HG02981 (cell line): ENCODE measurements around the gene IFI27L1.
A peak's percentile ranks its signal among the peaks of the same experiment; 100 is the strongest.

ENCODE experiments used
- ATAC-seq: cut with Tn5 transposase; IDR thresholded peaks from one replicate; pipeline ENCODE4 v1.9.1; 2021; ENCODE audit warnings: mild to moderate bottlenecking, moderate library complexity; ENCODE audit not compliant: unreplicated experiment

Gene IFI27L1

DNA sequence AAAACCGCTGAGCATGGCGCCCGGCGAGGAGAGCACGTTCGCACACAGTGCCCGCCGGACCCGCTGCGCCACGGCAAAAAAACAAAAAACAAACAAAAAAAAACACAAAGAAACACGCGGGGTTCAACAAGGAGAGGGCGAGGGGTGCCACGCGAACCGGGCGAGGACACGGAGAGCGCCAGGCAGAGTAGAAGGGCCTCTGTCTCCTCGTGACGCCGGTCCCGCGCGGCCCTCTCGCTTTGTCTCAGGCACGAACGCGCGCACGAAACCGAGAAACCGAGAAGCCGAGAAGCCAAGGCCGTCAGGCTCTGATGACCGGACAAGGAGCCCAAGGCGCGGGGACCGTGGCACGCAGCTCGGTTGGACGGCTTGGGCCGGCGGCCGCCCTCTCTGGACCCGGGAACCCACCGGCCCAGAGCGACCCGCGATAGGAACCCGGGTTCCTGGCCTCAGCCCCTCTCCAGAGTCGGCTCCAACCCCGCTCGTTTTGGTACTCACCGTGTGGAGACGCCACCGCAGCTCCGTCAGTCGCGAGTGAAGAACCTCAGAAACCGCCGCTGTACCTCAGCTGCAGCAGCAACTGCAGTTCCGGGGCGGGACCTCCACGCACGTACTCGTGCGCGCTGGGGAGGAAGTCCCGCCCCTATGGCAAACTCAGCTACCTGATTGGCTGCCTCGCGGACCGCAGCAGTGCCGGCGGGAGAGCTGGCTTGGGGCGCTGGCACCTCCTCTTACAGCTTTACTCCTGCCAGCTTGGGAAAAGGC lies at the start of gene IFI27L1, which contains the start of gene DDX24:
TSS of gene IFI27L1 (plus strand) at position 690 of the 765 bp plus-strand sequence. CDS start 15,628 bp downstream, outside the sequence.
TSS of gene DDX24 (minus strand) at position 582 of the 765 bp plus-strand sequence. CDS start 1,460 bp downstream, outside the sequence.
- peak; percentile 97 for ATAC-seq

GRCh38 chr14:94031883-94032279 lies 49.2 kb upstream of the IFI27L1 start:
- ATAC-seq = no peak

- ATAC-seq = no peak
Measured at GRCh38 chr14:94034886-94035285, 46.2 kb upstream of the IFI27L1 start.

DNA sequence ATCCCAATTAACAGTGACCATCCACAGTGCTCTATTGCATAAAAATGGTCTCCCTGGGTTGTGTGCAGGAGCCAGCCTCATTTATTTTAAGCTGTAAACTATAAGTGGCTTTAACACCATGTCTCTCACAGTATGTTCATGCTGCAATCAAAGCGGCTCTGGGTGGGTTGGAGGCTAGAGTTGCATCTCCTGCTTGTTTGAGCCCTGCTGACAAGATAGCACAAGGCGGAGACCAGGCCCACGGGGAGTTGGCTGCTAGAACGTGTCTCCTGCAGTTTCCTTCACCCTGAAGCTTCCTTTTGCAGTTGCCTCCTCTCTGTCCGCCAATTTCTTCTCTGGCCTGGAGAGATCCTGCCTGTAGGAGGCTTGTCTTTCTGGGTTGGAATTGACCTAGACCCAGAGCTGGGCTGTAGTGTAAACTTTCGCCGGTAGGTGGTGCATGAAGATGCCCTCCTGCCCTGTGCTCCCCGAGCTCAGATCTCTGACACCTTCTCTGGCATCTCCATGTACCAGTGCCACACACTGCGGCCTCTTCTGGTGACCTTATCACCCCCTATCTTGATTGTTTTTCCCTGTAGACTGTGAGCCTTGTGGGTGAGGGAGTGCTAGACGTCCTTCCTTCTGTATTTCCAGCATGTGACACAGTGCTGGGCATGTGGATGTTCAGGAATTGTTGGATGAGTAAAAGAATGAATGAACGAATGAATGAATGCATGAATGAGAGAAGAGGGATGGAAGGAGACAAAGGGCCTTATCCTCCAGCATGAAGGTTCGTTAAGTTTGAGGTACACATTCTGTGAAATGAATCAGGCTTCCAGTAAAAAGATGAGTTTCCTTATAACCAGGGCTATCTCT lies 44.6 kb upstream of the IFI27L1 start:
- peak; percentile 88 for ATAC-seq

DNA sequence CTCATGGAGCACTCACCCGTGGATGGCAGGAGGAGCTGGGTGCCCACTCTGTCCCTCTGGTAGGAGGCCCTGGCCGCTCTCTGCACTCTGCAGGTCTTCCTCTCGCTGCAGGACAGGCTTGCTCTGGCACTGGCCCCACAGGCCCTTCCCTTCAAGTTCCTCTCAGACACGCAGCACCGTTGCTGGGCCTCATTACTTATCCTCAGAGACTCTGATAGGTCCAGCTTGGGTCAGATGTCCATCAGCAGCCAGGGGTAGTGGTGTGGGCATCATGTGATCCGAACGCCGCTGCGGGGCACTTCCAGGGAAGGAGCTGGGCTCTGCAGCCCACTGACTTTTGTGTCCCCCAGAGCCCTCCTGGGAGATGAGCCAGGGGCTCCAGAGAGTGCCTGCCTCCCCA lies 43.2 kb upstream of the IFI27L1 start:
- ATAC-seq = no peak

DNA sequence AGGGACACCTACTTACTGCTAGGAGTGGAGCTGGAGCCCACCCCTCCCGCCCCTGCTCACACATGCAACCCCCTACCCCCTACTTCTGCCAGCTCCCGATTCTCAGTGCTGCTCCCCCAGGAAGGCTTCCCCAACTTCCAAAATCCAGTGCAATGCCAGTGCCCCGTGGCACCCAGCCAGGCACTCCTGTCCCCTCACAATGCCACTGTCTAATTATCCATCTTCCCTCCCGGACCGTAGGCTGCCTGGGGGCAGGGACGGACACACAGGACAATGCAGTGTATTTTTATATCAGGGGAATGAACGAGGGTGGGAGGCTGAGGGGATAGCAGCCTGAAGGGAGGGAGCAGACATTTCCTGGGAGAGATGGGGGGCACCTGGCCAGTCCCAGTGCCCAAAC lies 42.6 kb upstream of the IFI27L1 start:
- no peak for ATAC-seq

- ATAC-seq = no peak
Measured at GRCh38 chr14:94038921-94039629, 42.0 kb upstream of the IFI27L1 start.

GRCh38 chr14:94040247-94040646 lies 40.9 kb upstream of the IFI27L1 start:
- no peak for ATAC-seq

GRCh38 chr14:94040796-94041195 lies 40.3 kb upstream of the IFI27L1 start:
- ATAC-seq = no peak

- ATAC-seq = no peak
Measured at GRCh38 chr14:94041551-94042346, 39.4 kb upstream of the IFI27L1 start.

DNA sequence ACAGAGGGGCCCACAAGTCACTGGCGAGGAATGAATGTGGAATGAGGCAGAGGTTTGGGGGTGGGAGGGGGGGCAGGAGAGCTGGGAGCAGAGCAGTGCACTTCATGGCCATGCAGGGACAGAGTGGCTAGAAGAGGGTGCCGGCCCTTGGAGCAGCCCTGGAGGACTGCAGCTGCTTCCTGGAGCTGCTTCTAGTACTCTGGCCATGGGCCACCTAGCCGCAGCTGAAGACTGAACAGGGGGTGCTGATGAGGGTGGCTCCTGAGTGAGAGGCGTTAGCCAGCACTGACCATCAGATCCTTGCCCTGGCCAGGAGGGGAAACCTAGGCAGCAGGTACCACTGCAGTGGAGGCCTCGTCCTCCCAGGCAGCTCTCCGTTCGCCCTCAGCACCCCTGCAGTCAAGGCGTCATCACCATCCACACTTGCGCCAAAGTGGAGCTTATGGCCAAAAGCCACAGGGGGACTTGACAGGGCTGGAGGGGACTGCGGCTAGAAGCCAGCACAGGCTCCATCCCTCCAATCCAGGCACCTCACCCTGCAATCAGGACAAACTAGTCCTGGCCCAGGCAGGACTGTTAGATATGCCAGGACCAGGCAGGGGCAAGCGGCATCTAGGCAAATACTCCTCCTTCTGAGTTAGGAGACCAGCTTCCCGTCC lies 38.5 kb upstream of the IFI27L1 start:
- no peak for ATAC-seq

DNA sequence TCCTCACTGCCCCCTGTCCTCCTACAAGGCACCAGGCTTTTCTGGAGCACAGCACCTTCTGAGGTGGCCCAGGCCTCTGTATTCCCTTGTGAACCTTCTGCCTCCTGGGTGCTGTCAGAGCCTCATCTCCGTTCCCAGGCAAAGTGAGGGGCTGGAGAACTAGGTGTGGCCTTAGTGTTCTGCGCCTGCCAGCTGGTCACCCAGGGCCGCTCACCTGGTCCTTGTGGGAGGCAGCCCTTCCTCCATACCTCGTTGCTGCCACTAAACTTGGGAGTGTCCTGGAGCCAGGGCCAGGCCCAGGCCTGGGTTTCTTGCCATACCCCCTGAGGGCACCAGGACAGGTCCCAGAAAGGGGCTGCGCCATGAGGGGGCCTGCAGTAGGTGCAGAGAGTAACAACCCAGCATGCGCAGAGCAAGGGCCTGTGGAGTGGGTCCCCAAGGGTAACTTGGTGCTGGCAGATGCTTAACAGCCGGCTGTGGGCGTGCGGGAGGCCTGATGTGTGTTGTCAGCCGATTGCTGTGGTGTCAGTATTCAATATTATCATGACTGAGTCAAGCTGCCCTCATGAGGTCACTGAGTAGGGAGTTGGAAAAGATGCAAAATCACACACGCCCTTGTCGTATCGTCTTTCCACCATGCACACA lies 37.9 kb upstream of the IFI27L1 start:
- ATAC-seq = no peak

DNA sequence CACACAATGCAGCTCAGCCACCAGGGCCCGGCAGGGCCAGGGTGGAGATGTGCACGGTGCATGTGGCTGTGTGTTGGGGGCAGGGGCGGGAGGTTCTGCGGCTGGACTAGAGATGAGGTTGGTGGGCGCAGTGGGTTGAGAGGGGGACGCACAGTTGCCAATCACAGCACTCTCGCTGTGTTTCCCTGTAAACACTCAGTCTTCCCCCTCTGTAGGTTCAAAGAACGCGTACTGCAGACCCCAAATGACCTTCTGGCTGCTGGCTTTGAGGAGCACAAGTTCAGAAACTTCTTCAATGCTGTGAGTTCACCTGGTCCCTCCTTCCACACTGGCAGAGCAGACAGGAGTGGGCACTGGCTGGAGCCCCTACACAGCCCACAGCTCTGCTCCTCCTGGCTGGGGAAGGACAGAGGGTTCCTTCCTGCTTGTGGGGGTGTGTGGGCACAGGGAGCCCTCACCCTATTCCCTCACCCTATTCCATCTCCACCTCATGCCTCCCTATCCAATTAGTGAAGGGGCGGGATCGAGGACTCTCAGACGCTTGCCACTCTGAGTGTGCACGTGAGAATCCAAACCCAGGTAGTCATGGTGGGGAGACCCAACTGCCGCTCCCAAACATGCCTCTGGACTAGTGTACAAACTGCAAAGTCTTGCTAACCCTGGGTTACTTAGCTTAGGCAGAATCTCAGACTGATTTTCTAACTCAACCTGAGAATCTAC lies 37.2 kb upstream of the IFI27L1 start:
- no peak for ATAC-seq

DNA sequence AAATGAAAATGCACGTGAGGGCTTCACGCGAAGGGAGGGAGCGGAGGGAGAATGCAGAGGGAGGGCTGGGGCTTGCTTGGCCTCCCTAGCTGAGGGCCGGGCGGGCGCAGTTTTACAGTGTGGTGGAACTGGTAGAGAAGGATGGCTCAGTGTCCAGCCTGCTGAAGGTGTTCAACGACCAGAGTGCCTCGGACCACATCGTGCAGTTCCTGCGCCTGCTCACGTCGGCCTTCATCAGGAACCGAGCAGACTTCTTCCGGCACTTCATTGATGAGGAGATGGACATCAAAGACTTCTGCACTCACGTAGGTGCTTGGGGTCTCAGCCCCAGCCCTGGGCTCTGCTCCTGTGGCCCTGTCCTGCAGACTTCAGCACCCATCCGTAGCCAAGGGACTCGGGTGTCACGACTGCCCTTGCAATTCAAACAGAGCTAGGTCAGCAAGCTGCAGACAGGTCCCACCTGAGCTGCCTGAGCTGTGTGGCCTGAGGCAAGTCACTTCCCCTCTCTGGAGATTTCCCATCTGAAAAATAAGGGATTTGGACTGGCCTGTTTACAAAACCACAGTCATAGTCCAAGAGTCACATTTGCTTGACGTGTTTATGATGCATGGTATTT lies 36.5 kb upstream of the IFI27L1 start:
- no peak for ATAC-seq

DNA sequence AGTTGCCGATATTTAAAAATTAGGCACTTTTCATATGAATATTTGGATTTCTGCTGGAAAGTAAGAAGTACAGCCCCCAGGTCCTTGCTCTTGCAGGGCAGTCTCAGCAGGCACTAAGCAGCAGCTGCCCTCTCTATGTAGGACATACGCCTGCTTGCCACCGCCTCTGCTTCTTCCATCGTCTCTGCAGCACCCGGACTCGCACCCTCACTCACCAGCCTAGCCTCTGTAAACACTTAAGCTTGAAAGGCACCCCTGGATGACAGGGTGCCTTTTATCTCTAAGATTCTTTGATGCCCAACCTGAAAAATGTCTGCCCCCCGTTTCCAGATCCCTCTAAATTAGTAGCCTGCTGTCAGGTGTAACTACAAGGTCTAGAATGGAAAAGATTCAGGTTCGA lies 36.0 kb upstream of the IFI27L1 start:
- no peak for ATAC-seq

DNA sequence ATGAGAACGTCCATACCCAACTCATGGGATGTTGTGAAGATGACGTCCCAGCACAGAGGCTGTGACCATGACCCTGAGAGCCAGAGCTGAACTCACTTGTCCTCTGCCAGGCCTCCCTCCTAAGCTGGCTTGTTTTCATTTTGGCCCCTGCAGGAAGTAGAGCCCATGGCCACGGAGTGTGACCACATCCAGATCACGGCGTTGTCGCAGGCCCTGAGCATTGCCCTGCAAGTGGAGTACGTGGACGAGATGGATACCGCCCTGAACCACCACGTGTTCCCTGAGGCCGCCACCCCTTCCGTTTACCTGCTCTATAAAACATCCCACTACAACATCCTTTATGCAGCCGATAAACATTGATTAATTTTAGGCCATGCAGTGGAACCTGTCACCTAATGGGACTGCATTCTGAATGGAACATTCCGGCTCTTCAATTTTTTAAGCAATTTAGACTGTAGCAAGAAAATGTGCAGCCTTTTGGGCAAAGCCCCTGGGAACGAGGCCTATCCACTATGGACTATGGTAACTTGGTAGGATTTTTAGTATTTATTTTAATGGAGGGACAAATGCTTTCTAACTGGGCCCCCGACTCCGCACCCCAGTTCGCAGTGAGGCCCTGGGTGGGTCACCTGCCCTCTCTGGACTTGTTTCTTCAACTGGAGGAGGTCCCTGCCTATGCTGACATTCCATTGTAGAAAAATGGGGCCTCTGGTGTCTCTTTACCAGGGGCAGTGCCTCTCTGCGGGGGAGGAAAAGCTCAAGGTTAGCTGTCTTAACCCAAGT lies 35.4 kb upstream of the IFI27L1 start:
- no peak for ATAC-seq

DNA sequence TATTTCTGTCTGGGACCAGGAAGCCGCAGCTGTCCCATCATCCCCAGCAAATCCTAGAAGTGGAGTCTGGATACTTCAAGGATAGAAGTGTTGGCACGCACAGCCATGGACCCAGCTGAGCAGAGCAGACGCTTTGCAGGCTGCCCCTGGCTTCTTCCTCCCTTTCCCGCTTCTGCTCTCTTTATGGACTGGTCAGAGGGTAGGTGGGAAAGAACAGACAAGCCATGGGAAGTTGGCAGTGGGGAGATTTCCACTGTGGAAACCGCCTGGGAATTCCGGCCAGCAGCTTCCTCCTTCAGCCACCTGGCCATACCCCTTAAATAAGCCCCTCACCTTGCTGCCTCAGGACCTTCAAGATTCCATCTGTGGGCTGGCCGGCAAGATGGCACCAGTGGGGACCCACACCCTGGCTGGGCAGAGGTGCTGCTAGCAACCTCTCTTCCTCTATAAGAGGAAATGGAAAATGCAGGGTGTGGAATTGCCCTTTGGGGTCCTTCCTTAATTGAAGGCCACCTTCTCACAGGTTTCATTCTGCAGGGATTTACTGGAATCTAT lies 34.3 kb upstream of the IFI27L1 start:
- no peak for ATAC-seq
